Upper lobe of left lung (tissue), 4 donors: ENCODE data around the gene UBE4B.

ENCODE experiments used
- EP300 ChIP-seq, 4 donors: sonication (generic); formaldehyde crosslinking; IDR thresholded peaks; one replicate each; pipeline ENCODE4 v1.5.1; 2017; ENCODE audit warnings: antibody characterized with exemption in 4 of 4, control low read depth in 2 of 4
- TF ChIP-seq, protein P1 (sequence below), 6 experiments: fragments of 450-650 bp in 4 of 6; fragments of 200-600 bp in 2 of 6; sonication (generic) in 2 of 6; IDR thresholded peaks; one replicate each; pipeline ENCODE4 v1.5.1; 2016 to 2019; ENCODE audit warnings: antibody characterized with exemption in 6 of 6

DNA sequence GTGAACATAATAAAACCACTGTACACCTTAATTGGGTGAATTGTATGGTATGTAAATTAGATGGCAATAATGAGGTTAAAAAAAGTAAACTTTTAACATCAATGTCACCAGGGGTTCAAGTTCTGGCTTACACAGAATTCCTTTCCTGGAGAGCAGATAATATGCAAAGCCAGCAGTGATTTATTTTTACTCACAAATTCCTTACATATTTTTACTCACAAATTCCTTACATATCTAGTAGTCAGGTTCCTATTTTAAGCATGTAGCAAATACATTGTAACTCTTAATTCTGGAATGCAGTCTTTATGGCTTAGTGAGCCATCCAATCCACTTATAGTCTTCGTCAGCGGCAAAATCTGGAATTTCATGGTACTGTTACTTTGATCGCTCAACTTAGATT is 1.3 kb upstream of the UBE4B start:
- TF ChIP-seq, protein P1, sequence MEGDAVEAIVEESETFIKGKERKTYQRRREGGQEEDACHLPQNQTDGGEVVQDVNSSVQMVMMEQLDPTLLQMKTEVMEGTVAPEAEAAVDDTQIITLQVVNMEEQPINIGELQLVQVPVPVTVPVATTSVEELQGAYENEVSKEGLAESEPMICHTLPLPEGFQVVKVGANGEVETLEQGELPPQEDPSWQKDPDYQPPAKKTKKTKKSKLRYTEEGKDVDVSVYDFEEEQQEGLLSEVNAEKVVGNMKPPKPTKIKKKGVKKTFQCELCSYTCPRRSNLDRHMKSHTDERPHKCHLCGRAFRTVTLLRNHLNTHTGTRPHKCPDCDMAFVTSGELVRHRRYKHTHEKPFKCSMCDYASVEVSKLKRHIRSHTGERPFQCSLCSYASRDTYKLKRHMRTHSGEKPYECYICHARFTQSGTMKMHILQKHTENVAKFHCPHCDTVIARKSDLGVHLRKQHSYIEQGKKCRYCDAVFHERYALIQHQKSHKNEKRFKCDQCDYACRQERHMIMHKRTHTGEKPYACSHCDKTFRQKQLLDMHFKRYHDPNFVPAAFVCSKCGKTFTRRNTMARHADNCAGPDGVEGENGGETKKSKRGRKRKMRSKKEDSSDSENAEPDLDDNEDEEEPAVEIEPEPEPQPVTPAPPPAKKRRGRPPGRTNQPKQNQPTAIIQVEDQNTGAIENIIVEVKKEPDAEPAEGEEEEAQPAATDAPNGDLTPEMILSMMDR (IDR thresholded peaks at IDR 0.05) = no peak
- no peak for TF ChIP-seq EP300 (IDR thresholded peaks at IDR 0.05)
